ENCODE data around the gene PROZ.

The PROZ gene

DNA sequence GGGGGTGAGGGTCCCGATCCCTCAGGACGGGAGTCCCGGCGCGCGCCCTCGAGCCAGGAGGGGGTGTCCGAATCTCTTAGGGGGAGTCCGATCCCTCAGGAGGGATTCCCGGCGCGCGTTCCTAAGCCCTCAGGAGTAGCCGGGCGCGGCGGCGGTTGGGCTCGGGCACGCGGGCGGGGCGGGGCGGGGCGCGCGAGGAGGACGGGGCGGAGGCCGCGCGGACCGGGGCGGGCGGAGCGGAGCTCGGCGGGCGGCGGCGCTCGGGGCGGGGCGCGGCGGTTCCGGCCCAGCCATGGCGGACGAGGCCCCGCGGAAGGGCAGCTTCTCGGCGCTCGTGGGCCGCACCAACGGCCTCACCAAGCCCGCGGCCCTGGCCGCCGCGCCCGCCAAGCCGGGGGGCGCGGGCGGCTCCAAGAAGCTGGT, 50.9 kb downstream of the PROZ start, which contains the start of gene CUL4A:
Gene CUL4A, plus strand, starts transcription at position 278 of the 423 bp plus-strand sequence. Its CDS starts 15 bp downstream, at position 293.
- DNase-seq = peak; percentile 68 to 82

DNA sequence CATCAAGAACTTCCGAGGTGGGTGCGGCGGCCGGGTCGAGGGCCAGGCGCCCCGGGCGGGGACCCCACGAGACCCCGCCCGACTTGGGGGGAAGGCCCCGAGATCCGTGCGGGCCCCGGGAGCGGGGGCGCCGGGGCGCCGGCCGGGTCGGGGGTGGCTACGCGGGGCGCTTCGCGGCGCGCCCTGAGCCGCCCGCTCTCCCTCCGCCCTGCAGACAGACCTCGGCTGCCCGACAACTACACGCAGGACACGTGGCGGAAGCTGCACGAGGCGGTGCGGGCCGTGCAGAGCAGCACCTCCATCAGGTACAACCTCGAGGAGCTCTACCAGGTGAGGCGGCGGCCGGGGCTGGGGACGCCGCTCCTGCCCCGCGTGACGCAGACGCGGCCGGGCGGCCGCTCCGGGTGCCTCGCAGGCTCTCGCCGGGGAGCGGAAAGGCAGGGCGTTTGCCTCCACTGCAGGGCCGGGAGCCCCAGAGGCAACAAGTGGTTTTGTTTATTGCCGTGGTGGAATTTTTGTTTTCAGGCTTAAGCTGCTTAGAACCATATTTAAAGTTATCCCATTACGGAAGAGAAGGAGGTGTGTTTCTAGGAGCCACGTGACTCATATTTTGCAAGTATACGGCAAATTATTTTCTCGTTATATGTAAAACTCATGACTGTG, 51.4 kb downstream of the PROZ start:
- peak; percentile 56 to 74 for DNase-seq

DNA sequence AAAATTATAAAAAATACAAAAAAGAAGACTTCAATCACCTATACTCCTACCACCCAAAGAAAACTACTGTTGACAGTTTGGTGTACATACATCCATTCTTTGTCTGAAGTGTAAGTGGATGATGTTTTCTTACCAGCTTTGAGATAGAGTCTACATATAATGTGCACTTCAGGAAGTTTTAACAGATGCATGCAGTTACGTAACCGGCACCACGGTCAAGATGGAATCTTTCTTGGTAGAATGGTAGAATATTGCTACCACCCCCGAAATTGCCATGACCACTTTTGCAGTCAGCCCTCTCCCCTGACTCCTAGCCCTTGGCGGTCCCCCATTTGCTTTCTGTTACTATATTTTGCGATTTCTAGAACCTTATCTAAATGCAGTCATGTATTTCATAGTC, 52.4 kb downstream of the PROZ start:
- no peak for DNase-seq

DNA sequence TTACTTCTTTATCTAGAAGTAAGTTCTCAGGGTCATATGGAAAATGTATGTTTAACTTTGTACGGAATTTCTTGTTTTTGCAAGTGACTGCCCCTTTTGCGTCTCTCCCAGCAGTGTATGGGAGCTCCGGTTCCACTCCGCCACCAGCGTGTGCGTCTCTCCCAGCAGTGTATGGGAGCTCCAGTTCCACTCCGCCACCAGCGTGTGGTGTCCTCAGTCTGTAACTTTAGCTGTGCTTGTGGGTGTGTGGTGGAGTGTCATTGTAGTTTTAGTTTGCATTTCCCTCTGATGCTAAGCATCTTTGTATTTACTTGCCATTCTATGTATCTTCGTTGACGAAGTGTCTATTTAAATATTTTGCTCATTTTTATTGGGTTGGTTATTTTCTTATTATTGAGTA, 53.3 kb downstream of the PROZ start:
- no peak for DNase-seq

DNA sequence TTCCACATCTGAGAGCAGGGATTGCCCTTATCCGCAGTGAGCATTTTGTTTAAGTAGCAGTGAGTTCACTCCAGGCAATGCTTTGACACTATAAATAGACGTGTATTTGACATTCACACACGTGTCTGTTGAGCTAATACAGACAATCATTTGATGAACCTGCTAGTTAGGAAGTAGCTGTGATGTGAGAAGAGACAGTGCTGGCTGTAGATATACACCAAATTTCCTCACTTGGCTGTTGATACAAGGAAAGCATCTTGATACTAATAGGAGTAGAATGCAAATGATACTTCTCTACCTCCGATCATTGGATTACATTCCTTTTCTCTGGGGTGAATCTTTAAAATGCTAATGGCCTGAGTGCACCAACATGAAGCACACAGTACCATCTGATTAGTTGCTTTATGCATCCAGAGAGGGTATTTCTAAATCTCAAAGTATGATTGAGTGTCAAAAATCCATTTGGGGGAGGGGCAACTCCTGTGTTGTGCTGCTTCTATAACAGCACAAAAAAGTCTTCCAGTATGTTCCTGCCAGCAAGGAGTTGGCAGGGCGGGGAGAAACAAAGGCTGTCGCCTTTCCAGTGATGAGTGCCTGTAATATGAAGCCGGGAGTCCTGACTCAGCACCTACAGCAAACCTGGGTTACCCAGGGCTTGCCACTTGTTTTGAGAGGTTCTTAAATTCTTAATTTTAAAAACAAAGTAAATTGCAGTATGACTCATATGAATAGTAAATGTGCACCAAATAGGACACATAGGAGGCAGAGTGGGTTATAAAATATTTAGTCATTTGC, 58.0 kb downstream of the PROZ start:
- no peak for DNase-seq

DNA sequence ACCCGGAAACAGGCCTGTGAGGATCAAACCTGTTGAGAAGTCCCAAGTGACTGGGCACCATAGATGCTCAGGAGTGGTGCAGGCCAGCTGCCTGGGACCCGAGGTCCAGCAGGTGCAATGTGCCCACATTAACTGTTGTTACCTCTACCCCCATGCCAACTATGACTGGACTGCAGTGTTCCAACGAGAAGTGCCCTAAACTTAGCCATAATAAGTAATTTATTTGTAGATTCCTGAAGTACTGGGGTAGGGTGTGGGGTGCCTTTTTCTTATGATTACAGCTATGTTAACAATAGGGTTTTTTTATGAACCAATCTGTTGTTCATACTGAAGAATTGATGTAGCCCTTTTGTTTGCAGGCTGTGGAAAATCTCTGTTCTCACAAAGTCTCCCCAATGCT, 60.1 kb downstream of the PROZ start:
- DNase-seq = no peak

DNA sequence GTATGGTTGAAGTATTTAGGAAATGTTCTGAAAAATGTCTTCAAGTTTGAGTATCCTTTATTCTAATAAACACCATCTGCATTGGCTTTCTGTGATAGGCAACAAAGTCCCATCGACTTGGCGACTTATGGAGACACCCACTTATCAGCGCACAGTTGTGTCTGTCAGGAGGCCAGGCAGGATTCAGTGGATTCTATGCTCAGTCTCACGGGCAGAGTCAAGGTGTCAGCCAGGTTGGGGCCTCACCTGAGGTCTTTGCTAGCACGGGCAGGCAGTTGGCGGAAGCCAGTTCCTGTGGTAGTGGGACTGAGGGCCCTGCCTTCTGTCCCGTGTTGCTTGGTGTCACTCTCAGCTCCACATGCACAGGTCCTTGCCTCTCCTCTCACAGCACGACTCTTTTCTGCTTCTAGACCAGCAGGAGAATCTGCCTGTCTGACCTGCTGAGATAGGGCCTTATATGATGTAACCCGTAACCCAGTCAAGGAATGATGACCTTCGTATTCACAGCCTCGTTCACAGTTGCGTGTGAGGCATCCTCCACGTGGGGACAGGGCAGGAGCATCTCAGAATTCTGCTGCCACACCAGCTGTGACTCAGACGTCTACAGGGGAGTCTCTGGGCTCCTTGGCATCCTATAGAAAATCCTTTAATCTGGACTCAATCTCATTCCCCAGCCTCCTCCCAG, 61.0 kb downstream of the PROZ start:
- no peak for DNase-seq

DNA sequence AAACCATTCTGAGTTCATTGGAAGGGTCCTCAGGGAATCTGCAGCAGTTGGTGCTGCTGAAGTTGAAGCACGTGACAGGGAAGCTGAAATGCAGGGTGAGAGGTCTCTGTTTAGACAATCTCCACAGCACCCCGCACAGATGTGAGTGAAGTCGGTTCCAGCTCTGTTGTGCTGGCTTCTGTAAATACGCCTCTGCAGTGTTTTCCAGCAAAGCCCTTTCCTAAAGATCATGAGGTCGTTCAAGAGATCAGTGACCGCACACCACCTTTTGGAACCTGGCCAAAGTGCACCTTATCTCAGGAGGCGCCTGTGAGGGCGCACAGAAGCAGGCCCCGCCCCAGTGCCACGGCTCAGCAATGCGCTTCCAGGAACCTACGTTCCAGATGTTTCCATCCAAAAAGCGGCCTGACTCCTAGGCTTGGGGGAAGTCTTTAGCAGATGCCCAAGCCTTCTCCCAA, 61.7 kb downstream of the PROZ start:
- DNase-seq = no peak

DNA sequence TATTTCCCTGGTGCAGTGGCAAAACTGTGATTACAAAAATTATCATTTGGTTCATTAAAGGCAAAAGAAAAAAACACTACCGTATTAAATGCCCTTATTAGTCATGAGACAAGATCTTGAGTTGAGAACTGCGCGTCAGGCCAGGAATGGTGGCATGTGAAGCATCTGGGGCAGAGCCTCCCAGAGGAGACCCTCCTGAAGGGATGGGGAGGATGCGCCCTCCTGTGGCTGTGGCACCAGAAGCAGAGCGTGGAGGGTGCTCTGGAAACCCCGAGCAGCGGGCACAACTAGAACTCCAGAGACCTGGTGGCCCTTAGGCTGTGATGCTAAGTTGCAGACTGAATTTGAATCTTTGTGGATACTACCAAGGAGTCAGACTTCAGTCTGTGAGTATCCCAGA, 62.4 kb downstream of the PROZ start:
- peak in 1 of 2 experiments; percentile 16 for DNase-seq
